Kidney (tissue), 14 donors: Measurements from ENCODE around the gene PXDN. TPM values are rescaled to one million over a fixed set of nuclear protein-coding genes. Genes with fewer than 3 reads are reported as not detected.

Experiments used
- DNase-seq, 5 donors: peaks; one replicate each; pipeline ENCODE4 v3.0.0-alpha.2; 2013 to 2020
- FAIRE-seq: peaks from 2 replicates; lab custom pipeline; 2012; peaks lifted over from hg19 to GRCh38; lab: Jason Lieb, UNC
- H3K27ac ChIP-seq, 2 donors: one replicate each; pipeline ENCODE4 v1.7.0; 2013; ENCODE audit warnings: low read depth in 2 of 2, low read length in 2 of 2, inconsistent platforms in 1 of 2
- H3K27me3 ChIP-seq: one replicate; pipeline ENCODE4 v1.7.1; 2013; ENCODE audit warnings: low read length, inconsistent platforms; ENCODE audit not compliant: control insufficient read depth, insufficient read depth
- H3K36me3 ChIP-seq, 3 donors: one replicate each; pipeline versions ENCODE4 v1.7.0 to v1.7.1; 2013; ENCODE audit warnings: low read length in 3 of 3, control low read depth in 1 of 3, inconsistent platforms in 1 of 3; ENCODE audit not compliant: insufficient read depth in 3 of 3, control insufficient read depth in 2 of 3
- H3K4me1 ChIP-seq, 3 donors: one replicate each; pipeline versions ENCODE4 v1.7.0 to v1.7.1; 2013; ENCODE audit warnings: low read length in 3 of 3, inconsistent platforms in 1 of 3, low read depth in 1 of 3; ENCODE audit not compliant: control insufficient read depth in 2 of 3, insufficient read depth in 2 of 3
- H3K4me3 ChIP-seq, 3 donors: one replicate each; pipeline versions ENCODE4 v1.7.0 to v1.8.1; 2013; ENCODE audit warnings: low read length in 3 of 3, control low read depth in 1 of 3, inconsistent platforms in 1 of 3
- H3K9ac ChIP-seq, 3 donors: one replicate each; pipeline versions ENCODE4 v1.7.0 to v1.7.1; 2013; ENCODE audit warnings: low read length in 3 of 3, control low read depth in 1 of 3, inconsistent platforms in 1 of 3
- H3K9me3 ChIP-seq, 3 donors: one replicate each; pipeline versions ENCODE4 v1.7.0 to v1.7.1; 2013; ENCODE audit warnings: low read length in 3 of 3, control low read depth in 1 of 3, inconsistent platforms in 1 of 3; ENCODE audit not compliant: control insufficient read depth in 2 of 3, insufficient read depth in 1 of 3
- intact Hi-C: fragments of 100-400 bp; cut with DNase I; formaldehyde crosslinking; loops from one replicate; pipeline ENCODE4 v1.11.1; 2022
- polyA plus RNA-seq: library from polyadenylated mRNA; stranded (reverse); fragments of 350-450 nt; fragmentation: Illumina TruSeq; extraction: RNeasy Lipid Tissue Mini Kit (QIAGEN cat#74804); gene quantifications from one replicate; pipeline ENCODE4 v1.2.3, GENCODE V29; 2014; ENCODE audit warnings: low read depth, low replicate concordance; ENCODE audit not compliant: insufficient read depth
- total RNA-seq: library from RNA; stranded (reverse); fragmentation: NEBNext Ultra II Directional; extraction: Animal tissue kit (Norgen Biotek cat#: 25700); gene quantifications from one replicate; pipeline ENCODE4 v1.2.1, GENCODE V29; 2021
- TF ChIP-seq, protein P1 (sequence below): IDR thresholded peaks from 3 replicates; pipeline ENCODE4 v1.5.1; 2012; ENCODE audit warnings: mild to moderate bottlenecking, moderate library complexity, borderline replicate concordance; ENCODE audit not compliant: insufficient read depth; ENCODE audit errors: extremely low read depth
- donor health status: control.
- donor health status: control.
- donor health status: control.
- donor health status: control.
- donor health status: control.
- donor health status: DM: yes; HTN: yes; CAD: no.
- donor health status: Normal renal cell carcinoma (clear cell type).

The PXDN gene
- total and polyA plus RNA-seq, 2 donors from 2014 or later: 4.7 to 42.3 TPM

GRCh38 chr2:1611886-1612285 lies 132.4 kb downstream of the PXDN start:
- Histone ChIP-seq H3K27me3 (no peaks in the 10 kb centered on the region), H3K4me3 (no peak overlapping the region), H3K4me1 (no peaks in the 10 kb centered on the region), H3K9ac (no peak overlapping the region), H3K9me3 (no peaks in the 10 kb centered on the region), H3K36me3 (no peaks in the 10 kb centered on the region), H3K27ac (no peak overlapping the region)
- DNase-seq (peak in 1 of 5 donors; percentile 18), FAIRE-seq (no peak)
- TF ChIP-seq, protein P1, sequence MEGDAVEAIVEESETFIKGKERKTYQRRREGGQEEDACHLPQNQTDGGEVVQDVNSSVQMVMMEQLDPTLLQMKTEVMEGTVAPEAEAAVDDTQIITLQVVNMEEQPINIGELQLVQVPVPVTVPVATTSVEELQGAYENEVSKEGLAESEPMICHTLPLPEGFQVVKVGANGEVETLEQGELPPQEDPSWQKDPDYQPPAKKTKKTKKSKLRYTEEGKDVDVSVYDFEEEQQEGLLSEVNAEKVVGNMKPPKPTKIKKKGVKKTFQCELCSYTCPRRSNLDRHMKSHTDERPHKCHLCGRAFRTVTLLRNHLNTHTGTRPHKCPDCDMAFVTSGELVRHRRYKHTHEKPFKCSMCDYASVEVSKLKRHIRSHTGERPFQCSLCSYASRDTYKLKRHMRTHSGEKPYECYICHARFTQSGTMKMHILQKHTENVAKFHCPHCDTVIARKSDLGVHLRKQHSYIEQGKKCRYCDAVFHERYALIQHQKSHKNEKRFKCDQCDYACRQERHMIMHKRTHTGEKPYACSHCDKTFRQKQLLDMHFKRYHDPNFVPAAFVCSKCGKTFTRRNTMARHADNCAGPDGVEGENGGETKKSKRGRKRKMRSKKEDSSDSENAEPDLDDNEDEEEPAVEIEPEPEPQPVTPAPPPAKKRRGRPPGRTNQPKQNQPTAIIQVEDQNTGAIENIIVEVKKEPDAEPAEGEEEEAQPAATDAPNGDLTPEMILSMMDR: no peak
- intact Hi-C loops: no loop called here

DNA sequence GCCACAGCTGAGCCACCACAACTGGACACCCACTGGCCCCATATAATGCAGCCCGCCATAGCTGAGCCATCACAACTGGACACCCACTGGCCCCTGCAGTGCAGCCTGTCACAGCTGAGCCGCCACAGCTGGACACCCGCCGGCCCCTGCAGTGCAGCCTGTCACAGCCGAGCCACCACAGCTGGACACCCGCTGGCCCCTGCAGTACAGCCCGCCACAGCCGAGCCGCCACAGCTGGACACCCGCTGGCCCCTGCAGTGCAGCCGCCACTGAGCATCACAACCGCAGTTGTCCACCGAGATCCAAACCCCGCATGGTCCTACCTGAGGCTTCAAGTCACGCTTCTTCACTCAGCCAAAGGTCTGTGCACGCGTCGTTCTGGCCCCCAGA lies 134.2 kb downstream of the PXDN start:
- TF ChIP-seq, protein P1: no peak
- Histone ChIP-seq H3K4me1 (peaks cover 0 to 3% (median 0%) of the 10 kb centered on the region in 3 donors), H3K27ac (no peak overlapping the region), H3K9me3 (no peaks in the 10 kb centered on the region), H3K36me3 (no peaks in the 10 kb centered on the region), H3K4me3 (no peak overlapping the region), H3K27me3 (no peaks in the 10 kb centered on the region), H3K9ac (no peak overlapping the region)
- DNase-seq (peak in 4 of 5 donors; percentile 44 to 67 (median 64)), FAIRE-seq (no peak)
- intact Hi-C loops: no loop called here

- Histone ChIP-seq H3K27me3 (no peaks in the 10 kb centered on the region), H3K9ac (no peak overlapping the region), H3K36me3 (no peaks in the 10 kb centered on the region), H3K4me1 (peaks cover 0 to 3% (median 3%) of the 10 kb centered on the region in 3 donors), H3K27ac (no peak overlapping the region), H3K4me3 (no peak overlapping the region), H3K9me3 (no peaks in the 10 kb centered on the region)
- no peak for FAIRE-seq
- intact Hi-C loops: no loop called here
- TF ChIP-seq, protein P1: no peak
- DNase-seq: peak in 1 of 5 donors; percentile 35
These were observed 134.7 kb downstream of the PXDN start for GRCh38 chr2:1609485-1610095.
